Epithelial cell of proximal tubule (primary cell): Measurements from ENCODE around the gene DRC7. TPM values are rescaled to one million over a fixed set of nuclear protein-coding genes. Genes with fewer than 3 reads are reported as not detected.

Source experiments
- total RNA-seq: library from RNA; depleted of rRNA; stranded (reverse); fragments of >200 nt; gene quantifications from 2 replicates; pipeline ENCODE4 v1.2.3, GENCODE V29; 2015

Gene DRC7
- total RNA-seq, 1 donor from 2014 or later: not detected

Other genes starting within 250 kb of the DRC7 start
- 69.1 and 75.6 TPM in 2 replicates for gene CIAPIN1, start 247.4 kb upstream of the DRC7 start, total RNA-seq
- gene COQ9, start 247.3 kb upstream of the DRC7 start, total RNA-seq: 40.0 and 45.4 TPM in 2 replicates
- gene POLR2C, start 232.1 kb upstream of the DRC7 start, total RNA-seq: 64.5 and 140 TPM in 2 replicates
- 35.3 and 39.5 TPM in 2 replicates for gene DOK4, start 208.3 kb upstream of the DRC7 start, total RNA-seq
- gene CCDC102A, start 158.2 kb upstream of the DRC7 start, total RNA-seq: 14.0 and 22.7 TPM in 2 replicates
- gene ADGRG5, start 152.2 kb upstream of the DRC7 start, total RNA-seq: 0.29 and 0.58 TPM in 2 replicates
- 33.9 and 101 TPM in 2 replicates for gene ADGRG1, start 66.2 kb upstream of the DRC7 start, total RNA-seq
- gene ADGRG3, start 26.5 kb upstream of the DRC7 start, total RNA-seq: 0.06 TPM in 1 of 2 replicates, not detected in the other
- gene KATNB1, start 41.0 kb downstream of the DRC7 start, total RNA-seq: 34.7 and 41.5 TPM in 2 replicates
- gene KIFC3, start 107.7 kb downstream of the DRC7 start, total RNA-seq: 79.1 and 86.0 TPM in 2 replicates